IPS-18a (cell line): ENCODE measurements around the gene TMA7.

Experiments
- H3K27ac ChIP-seq: one replicate; pipeline ENCODE4 v1.5.1; 2013; ENCODE audit warnings: low read length
- H3K27me3 ChIP-seq: one replicate; pipeline ENCODE4 v1.6.1; 2013; ENCODE audit warnings: mild to moderate bottlenecking, low read length; ENCODE audit not compliant: control insufficient read depth, insufficient read depth
- H3K36me3 ChIP-seq: one replicate; pipeline ENCODE4 v1.6.1; 2013; ENCODE audit warnings: low read depth, low read length; ENCODE audit not compliant: control insufficient read depth
- H3K4me1 ChIP-seq: one replicate; pipeline ENCODE4 v1.6.1; 2013; ENCODE audit warnings: low read depth, low read length; ENCODE audit not compliant: control insufficient read depth
- H3K4me3 ChIP-seq: one replicate; pipeline ENCODE4 v1.5.1; 2013; ENCODE audit warnings: low read length
- H3K9ac ChIP-seq: one replicate; pipeline ENCODE4 v1.6.1; 2013; ENCODE audit warnings: mild to moderate bottlenecking, low read length, moderate library complexity
- H3K9me3 ChIP-seq: one replicate; pipeline ENCODE4 v1.6.1; 2013; ENCODE audit warnings: low read depth, low read length; ENCODE audit not compliant: control insufficient read depth

The TMA7 gene

GRCh38 chr3:48411041-48411588, 28.9 kb upstream of the TMA7 start:
- H3K4me1 ChIP-seq = no peaks in the 10 kb centered on the region
- H3K27ac ChIP-seq = no peak overlapping the region
- no peak overlapping the region for H3K9ac ChIP-seq
- H3K4me3 ChIP-seq = no peak overlapping the region
- H3K36me3 ChIP-seq = peaks cover 98% of the 10 kb centered on the region
- no peaks in the 10 kb centered on the region for H3K9me3 ChIP-seq
- no peaks in the 10 kb centered on the region for H3K27me3 ChIP-seq

DNA sequence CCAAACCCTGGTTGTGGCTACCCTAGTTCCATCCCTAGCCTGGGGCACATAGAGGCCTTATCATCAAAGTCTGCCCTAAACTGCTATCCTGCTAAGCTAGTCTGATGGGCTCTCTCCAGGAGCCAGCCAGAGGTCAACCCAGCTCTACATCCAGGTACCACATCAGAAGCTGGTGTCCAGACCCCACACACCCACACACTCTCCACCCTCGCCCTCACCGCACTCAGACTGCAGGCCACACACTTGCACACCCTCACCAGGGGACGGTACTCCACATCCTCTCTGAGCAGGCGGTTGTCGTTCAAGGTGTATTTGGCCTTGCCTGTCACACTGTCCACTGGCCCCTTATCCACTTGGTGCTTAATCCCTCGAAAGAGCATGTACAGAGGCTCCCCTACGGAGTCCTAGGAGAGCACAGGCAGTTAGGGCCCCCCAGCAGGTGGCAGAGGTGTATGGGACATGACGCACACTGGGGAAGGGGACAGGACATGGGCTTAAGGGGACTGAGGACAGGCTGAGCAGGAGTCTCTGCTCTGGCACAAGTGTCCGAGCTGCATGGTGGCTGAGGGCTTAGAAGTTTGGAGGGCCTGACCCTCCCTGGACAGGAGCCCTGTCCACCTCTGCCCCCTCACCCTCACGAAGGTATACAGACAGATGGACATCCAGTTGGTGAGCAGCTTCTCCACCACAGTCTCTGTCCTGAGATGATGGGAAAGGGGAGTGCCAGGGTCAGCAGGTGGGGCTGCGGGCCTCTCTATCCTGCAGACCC, 28.3 kb upstream of the TMA7 start:
- no peaks in the 10 kb centered on the region for H3K27me3 ChIP-seq
- H3K9ac ChIP-seq = no peak overlapping the region
- peaks cover 97% of the 10 kb centered on the region for H3K36me3 ChIP-seq
- no peak overlapping the region for H3K4me3 ChIP-seq
- no peaks in the 10 kb centered on the region for H3K4me1 ChIP-seq
- no peak overlapping the region for H3K27ac ChIP-seq
- no peaks in the 10 kb centered on the region for H3K9me3 ChIP-seq

- Histone ChIP-seq H3K36me3 (peaks cover 97% of the 10 kb centered on the region), H3K9ac (no peak overlapping the region)
Measured at GRCh38 chr3:48412375-48413001, 27.6 kb upstream of the TMA7 start.

GRCh38 chr3:48413086-48413485, 27.0 kb upstream of the TMA7 start:
- Histone ChIP-seq H3K4me3 (no peak overlapping the region), H3K9ac (no peak overlapping the region), H3K9me3 (no peaks in the 10 kb centered on the region), H3K4me1 (no peaks in the 10 kb centered on the region), H3K27me3 (no peaks in the 10 kb centered on the region), H3K27ac (no peak overlapping the region), H3K36me3 (peaks cover 99% of the 10 kb centered on the region)

More at GRCh38 chr3:48412375-48413001, 27.6 kb upstream of the TMA7 start:
- no peak overlapping the region for H3K4me3 ChIP-seq
- H3K27ac ChIP-seq = no peak overlapping the region
- H3K4me1 ChIP-seq = no peaks in the 10 kb centered on the region
- H3K27me3 ChIP-seq = no peaks in the 10 kb centered on the region
- H3K9me3 ChIP-seq = no peaks in the 10 kb centered on the region

GRCh38 chr3:48413611-48414010, 26.4 kb upstream of the TMA7 start:
- Histone ChIP-seq H3K27me3 (no peaks in the 10 kb centered on the region), H3K9ac (no peak overlapping the region), H3K4me1 (no peaks in the 10 kb centered on the region), H3K36me3 (peaks cover 99% of the 10 kb centered on the region), H3K9me3 (no peaks in the 10 kb centered on the region), H3K4me3 (no peak overlapping the region), H3K27ac (no peak overlapping the region)

GRCh38 chr3:48414376-48415250, 25.4 kb upstream of the TMA7 start:
- peaks cover 99% of the 10 kb centered on the region for H3K36me3 ChIP-seq

DNA sequence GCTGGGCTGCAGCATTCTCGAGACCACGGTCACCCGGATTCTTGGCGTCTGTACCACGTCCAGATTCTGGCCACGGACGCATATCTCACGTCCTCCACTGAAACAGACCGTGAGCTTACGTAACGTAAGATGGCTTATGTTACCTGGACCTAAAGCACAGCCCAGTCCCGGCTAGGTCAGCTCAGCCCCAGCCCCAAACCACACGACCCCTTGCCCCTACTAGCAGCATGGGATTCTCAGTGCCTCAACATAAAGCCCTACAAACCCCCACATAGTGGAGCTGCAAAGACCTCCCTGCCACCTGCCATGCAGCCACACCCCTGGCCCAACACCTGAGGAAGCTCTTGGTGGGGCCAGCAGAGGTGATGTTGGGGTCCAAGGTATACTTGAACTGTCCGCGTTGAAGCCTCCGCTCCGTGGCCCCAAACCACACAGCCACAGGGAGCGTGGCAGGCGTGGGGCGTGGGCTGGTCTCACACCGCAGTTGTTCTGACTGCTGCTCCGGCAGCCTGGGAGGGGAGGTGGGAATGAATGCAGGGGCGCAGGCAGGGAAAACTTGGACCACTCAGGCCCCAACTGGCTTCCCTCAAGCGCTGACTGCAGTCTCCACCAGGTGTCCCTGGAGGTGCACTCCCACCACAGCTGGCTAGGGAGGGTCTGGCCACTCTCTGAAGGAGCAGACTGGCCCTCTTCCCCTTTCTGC, 24.7 kb upstream of the TMA7 start:
- H3K9ac ChIP-seq = no peak overlapping the region
- H3K4me3 ChIP-seq = no peak overlapping the region
- H3K4me1 ChIP-seq = no peaks in the 10 kb centered on the region
- H3K36me3 ChIP-seq = peaks cover 95% of the 10 kb centered on the region
- H3K27ac ChIP-seq = no peak overlapping the region
- H3K9me3 ChIP-seq = no peaks in the 10 kb centered on the region
- H3K27me3 ChIP-seq = no peaks in the 10 kb centered on the region

More at GRCh38 chr3:48414376-48415250, 25.4 kb upstream of the TMA7 start:
- no peaks in the 10 kb centered on the region for H3K9me3 ChIP-seq
- no peaks in the 10 kb centered on the region for H3K27me3 ChIP-seq
- H3K4me3 ChIP-seq = no peak overlapping the region
- no peaks in the 10 kb centered on the region for H3K4me1 ChIP-seq
- no peak overlapping the region for H3K9ac ChIP-seq
- H3K27ac ChIP-seq = no peak overlapping the region

- H3K9ac ChIP-seq = no peak overlapping the region
- H3K4me1 ChIP-seq = no peaks in the 10 kb centered on the region
- peaks cover 95% of the 10 kb centered on the region for H3K36me3 ChIP-seq
- no peak overlapping the region for H3K27ac ChIP-seq
- no peaks in the 10 kb centered on the region for H3K9me3 ChIP-seq
- H3K4me3 ChIP-seq = no peak overlapping the region
- no peaks in the 10 kb centered on the region for H3K27me3 ChIP-seq
Measured at GRCh38 chr3:48416091-48416505, 24.0 kb upstream of the TMA7 start.

DNA sequence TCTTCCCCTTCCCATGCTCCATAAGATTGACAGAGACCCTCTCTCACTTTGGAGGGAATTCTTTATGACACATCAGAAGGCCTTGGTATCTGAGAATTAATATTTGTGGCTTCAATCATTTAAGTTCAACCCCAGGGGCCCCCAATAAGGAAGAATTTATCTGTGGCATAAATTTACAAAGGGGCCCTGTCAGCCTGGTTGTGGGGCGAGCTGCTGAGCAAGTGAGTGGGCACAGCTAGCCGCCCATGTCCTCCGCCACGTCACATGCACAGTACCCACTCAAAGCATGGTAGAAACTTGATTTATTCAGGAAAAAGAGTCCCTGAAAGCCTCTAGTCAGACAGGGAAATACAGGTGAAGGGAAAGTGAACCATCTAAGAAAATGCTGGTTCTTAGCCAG, 23.5 kb upstream of the TMA7 start:
- H3K36me3 ChIP-seq = peaks cover 95% of the 10 kb centered on the region
- no peak overlapping the region for H3K27ac ChIP-seq
- no peaks in the 10 kb centered on the region for H3K4me1 ChIP-seq
- no peak overlapping the region for H3K9ac ChIP-seq
- no peaks in the 10 kb centered on the region for H3K27me3 ChIP-seq
- H3K4me3 ChIP-seq = no peak overlapping the region
- no peaks in the 10 kb centered on the region for H3K9me3 ChIP-seq

- no peak overlapping the region for H3K27ac ChIP-seq
- no peaks in the 10 kb centered on the region for H3K27me3 ChIP-seq
- H3K9me3 ChIP-seq = no peaks in the 10 kb centered on the region
- no peak overlapping the region for H3K4me3 ChIP-seq
- H3K9ac ChIP-seq = no peak overlapping the region
- H3K4me1 ChIP-seq = no peaks in the 10 kb centered on the region
- peaks cover 88% of the 10 kb centered on the region for H3K36me3 ChIP-seq
Measured at GRCh38 chr3:48417529-48418108, 22.4 kb upstream of the TMA7 start.
